Progenitor cell of endocrine pancreas (in vitro differentiated cells): ENCODE results near the gene TMEM209. TPM values are rescaled to one million over a fixed set of nuclear protein-coding genes. Genes with fewer than 3 reads are reported as not detected.
"Not testable (repeated sequence)": the region's sequence is repeated elsewhere in the genome, so short reads cannot be mapped to it uniquely, and the experiment has no call there.

Experiments
- DNase-seq: peaks from one replicate; pipeline ENCODE4 v3.0.0; 2021; ENCODE audit warnings: low spot score; ENCODE audit not compliant: unreplicated experiment
- H3K27ac Mint-ChIP-seq: 2 replicates; pipeline ENCODE4 v1.8.0; 2021; ENCODE audit warnings: mild to moderate bottlenecking, moderate library complexity, mixed read lengths
- H3K27me3 Mint-ChIP-seq: 2 replicates; pipeline ENCODE4 v1.8.0; 2021; ENCODE audit warnings: mixed read lengths
- H3K36me3 Mint-ChIP-seq: 2 replicates; pipeline ENCODE4 v1.8.0; 2022; ENCODE audit warnings: mixed read lengths; ENCODE audit not compliant: insufficient read depth
- H3K4me1 Mint-ChIP-seq: 2 replicates; pipeline ENCODE4 v1.8.0; 2021; ENCODE audit warnings: low read depth, mixed read lengths
- H3K4me3 Mint-ChIP-seq: 2 replicates; pipeline ENCODE4 v1.8.0; 2021; ENCODE audit warnings: low read depth, mild to moderate bottlenecking, moderate library complexity, mixed read lengths
- H3K9me3 Mint-ChIP-seq: 2 replicates; pipeline ENCODE4 v1.8.0; 2021; ENCODE audit warnings: low read depth, mixed read lengths
- CTCF ChIP-seq: fragments of 200-600 bp; sonication (generic); IDR thresholded peaks from one replicate; pipeline ENCODE4 v1.5.0; 2021; ENCODE audit warnings: antibody characterized with exemption, mild to moderate bottlenecking; ENCODE audit not compliant: unreplicated experiment
- total RNA-seq: library from RNA; stranded (reverse); gene quantifications from 2 replicates; pipeline ENCODE4 v1.2.1, GENCODE V29; 2021

The TMEM209 gene
- total RNA-seq, 1 donor from 2014 or later: 29.2 TPM

DNA sequence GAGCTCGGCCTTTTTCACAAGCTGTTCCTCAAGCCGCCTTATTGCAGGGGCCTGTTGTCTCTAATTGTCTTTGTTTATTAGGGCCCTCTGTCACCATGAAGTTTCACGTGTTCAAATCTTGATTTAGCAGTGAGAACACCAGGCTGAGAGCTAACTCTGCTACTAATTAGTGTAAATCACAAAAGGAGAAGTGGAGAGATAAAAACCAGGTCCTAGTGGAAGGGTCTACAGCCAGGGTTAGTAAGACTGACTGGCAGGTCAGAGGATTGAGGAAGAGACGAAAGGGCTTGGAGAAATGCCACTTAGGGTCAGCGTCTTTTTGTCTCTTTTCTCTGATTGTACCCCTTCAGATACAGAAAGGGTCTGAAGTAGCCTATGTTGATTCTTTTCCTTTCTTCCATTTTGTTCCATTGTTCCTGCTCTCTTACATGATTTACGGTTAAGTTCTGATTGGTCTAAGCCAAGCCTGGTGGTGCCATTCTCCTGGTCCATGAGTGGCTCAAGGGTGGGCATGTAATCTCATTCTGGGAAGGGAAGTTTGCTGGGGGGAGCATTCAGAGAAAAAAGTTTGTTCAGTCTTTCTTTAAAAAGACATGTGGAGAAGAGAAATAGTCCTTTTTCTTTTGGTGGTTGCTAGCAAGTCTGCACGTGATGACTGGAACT lies 23.8 kb upstream of the TMEM209 start:
- Mint-ChIP-seq H3K36me3 (no peaks in the 10 kb centered on the region), H3K4me1 (peaks cover 26% of the 10 kb centered on the region), H3K4me3 (no peak overlapping the region), H3K9me3 (peaks cover 7% of the 10 kb centered on the region), H3K27ac (peak overlapping the region; percentile 31), H3K27me3 (no peaks in the 10 kb centered on the region)
- no peak for TF ChIP-seq CTCF
- DNase-seq: no peak

DNA sequence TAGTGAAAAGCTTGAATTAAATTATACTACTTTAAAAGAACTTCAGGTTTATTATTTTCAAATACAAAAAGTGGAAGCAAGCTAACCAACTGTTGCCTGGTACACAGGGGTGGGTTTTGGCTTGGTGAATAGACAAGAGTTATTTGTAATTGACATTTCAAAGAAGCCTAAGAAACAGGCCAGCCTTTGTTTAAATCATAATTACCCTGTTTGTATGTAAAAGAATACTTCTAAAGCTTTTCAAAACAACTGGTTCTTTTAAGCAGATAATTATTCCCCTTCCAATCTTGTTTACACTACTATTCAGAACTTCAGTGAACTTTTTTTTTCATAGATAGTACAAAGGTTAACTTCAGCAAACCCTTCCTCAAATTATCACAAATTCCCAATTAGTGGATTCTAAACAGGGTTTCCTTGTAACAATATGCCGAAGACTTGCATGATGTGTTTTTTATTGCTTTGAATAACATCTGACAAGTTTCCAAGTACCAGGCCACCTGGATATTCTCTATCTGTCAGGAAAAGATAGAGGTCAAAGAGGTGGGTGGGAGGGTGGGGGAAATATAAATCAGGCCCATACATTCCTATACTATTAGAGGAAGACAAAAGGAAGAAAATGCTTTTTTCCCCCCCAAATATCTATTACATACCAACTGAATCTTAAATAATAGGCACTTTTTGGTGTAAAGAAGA lies 22.8 kb upstream of the TMEM209 start:
- H3K9me3 Mint-ChIP-seq: peaks cover 7% of the 10 kb centered on the region
- no peak overlapping the region for H3K27ac Mint-ChIP-seq
- no peaks in the 10 kb centered on the region for H3K27me3 Mint-ChIP-seq
- no peak for DNase-seq
- H3K4me3 Mint-ChIP-seq: no peak overlapping the region
- peaks cover 21% of the 10 kb centered on the region for H3K4me1 Mint-ChIP-seq
- H3K36me3 Mint-ChIP-seq: no peaks in the 10 kb centered on the region
- no peak for TF ChIP-seq CTCF

DNA sequence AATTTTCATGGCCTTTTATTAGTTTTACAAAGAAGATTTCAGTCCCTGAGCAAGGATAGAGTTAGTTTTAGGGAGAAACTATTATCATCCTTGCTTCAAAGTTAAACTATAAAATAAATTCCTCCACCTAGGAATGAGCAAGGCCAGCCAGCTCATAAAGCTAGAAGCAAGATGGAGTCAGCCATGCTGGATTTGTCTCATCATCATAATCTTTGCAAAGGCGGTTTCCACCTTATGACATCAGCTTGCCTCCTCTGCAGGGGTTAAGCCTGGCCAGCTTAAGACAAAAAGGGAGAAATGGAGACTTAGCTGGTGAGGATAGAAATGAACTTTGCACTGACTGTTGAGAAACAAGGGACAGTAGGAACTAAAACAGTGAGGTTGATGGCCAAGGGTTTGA lies 21.1 kb upstream of the TMEM209 start:
- no peak overlapping the region for H3K27ac Mint-ChIP-seq
- no peaks in the 10 kb centered on the region for H3K27me3 Mint-ChIP-seq
- H3K36me3 Mint-ChIP-seq: no peaks in the 10 kb centered on the region
- H3K9me3 Mint-ChIP-seq: peaks cover 7% of the 10 kb centered on the region
- no peak overlapping the region for H3K4me3 Mint-ChIP-seq
- TF ChIP-seq CTCF: no peak
- H3K4me1 Mint-ChIP-seq: peaks cover 12% of the 10 kb centered on the region
- DNase-seq: no peak

DNA sequence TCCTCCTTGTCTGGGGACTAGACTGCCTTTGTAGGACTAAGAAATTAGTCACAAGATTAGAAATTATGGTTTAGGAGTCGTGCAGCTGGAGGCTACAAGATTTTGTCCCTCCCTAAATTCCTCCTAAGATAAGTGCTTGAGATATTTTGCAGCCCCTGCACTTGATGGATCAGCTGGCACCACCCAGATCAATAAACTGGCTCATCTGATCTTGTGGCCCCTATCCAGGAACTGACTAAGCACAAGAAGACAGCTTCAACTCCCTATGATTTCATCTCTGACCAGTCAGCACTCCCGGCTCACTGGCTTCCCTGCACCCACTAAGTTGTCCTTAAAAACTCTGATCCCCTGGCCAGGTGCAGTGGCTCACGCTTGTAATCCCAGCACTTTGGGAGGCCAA lies 19.7 kb upstream of the TMEM209 start:
- H3K4me1 Mint-ChIP-seq: peaks cover 19% of the 10 kb centered on the region
- not testable (repeated sequence) for H3K36me3 Mint-ChIP-seq, H3K4me3 Mint-ChIP-seq, H3K27me3 Mint-ChIP-seq, H3K9me3 Mint-ChIP-seq, DNase-seq
- H3K27ac Mint-ChIP-seq: peak overlapping the region; percentile 37

DNA sequence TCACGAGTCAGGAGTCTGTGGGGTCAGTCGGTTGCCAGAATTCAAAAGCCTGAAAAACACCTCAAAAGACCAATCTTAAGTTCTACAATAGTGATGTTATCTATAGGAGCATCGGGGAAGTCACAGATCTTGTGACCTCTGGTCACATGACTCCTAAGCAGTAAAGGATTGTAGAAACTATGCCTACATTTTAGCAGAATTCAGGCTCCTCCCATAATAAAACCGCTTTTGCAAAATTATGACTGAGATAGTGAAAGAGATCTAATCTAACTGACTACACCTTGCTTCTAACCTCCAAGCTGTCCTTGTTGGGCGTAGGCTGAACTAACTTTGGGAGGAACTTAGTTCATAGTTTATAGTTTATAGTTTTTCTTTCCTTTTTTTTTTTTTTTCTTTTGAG lies 19.0 kb upstream of the TMEM209 start:
- no peaks in the 10 kb centered on the region for H3K27me3 Mint-ChIP-seq
- no peak overlapping the region for H3K27ac Mint-ChIP-seq
- H3K9me3 Mint-ChIP-seq: peaks cover 3% of the 10 kb centered on the region
- no peak for DNase-seq
- no peaks in the 10 kb centered on the region for H3K36me3 Mint-ChIP-seq
- no peak overlapping the region for H3K4me3 Mint-ChIP-seq
- H3K4me1 Mint-ChIP-seq: peaks cover 22% of the 10 kb centered on the region
- no peak for TF ChIP-seq CTCF

- Mint-ChIP-seq H3K9me3 (peaks cover 3% of the 10 kb centered on the region), H3K27ac (no peak overlapping the region), H3K4me3 (no peak overlapping the region), H3K4me1 (peaks cover 17% of the 10 kb centered on the region), H3K36me3 (no peaks in the 10 kb centered on the region), H3K27me3 (no peaks in the 10 kb centered on the region)
- no peak for DNase-seq
- no peak for TF ChIP-seq CTCF
These were observed 18.4 kb upstream of the TMEM209 start for GRCh38 chr7:130223646-130224045.
